ENCODE data around the gene FBXW8.
A peak's percentile ranks its signal among the peaks of the same experiment; 100 is the strongest.

FBXW8 gene

GRCh38 chr12:117025481-117026151 lies 114.9 kb downstream of the FBXW8 start:
- DNase-seq: peak; percentile 82

- no peak for DNase-seq
Measured at GRCh38 chr12:117026343-117026742, 115.6 kb downstream of the FBXW8 start.

- DNase-seq: no peak
Measured at GRCh38 chr12:117026921-117027250, 116.1 kb downstream of the FBXW8 start.

GRCh38 chr12:117027251-117028086 lies 116.7 kb downstream of the FBXW8 start:
- DNase-seq: no peak

- peak; percentile 80 for DNase-seq
Measured at GRCh38 chr12:117028254-117028653, 117.5 kb downstream of the FBXW8 start.

GRCh38 chr12:117030187-117030900 lies 119.6 kb downstream of the FBXW8 start:
- DNase-seq: no peak

GRCh38 chr12:117031843-117032592 lies 121.3 kb downstream of the FBXW8 start:
- no peak for DNase-seq

GRCh38 chr12:117032593-117033381 lies 122.0 kb downstream of the FBXW8 start:
- DNase-seq: peak; percentile 86

GRCh38 chr12:117033382-117034221 lies 122.9 kb downstream of the FBXW8 start:
- peak; percentile 71 for DNase-seq

- DNase-seq: peak; percentile 57
Measured at GRCh38 chr12:117034249-117034648, 123.5 kb downstream of the FBXW8 start.

GRCh38 chr12:117034701-117035151 lies 124.0 kb downstream of the FBXW8 start:
- DNase-seq: peak; percentile 91

GRCh38 chr12:117035287-117035686 lies 124.5 kb downstream of the FBXW8 start:
- DNase-seq: peak; percentile 51

GRCh38 chr12:117036046-117036445 lies 125.3 kb downstream of the FBXW8 start:
- DNase-seq: peak; percentile 82

GRCh38 chr12:117036547-117036946 lies 125.8 kb downstream of the FBXW8 start:
- DNase-seq: no peak

GRCh38 chr12:117037289-117038022 lies 126.7 kb downstream of the FBXW8 start:
- DNase-seq: no peak

- no peak for DNase-seq
Measured at GRCh38 chr12:117038023-117038680, 127.4 kb downstream of the FBXW8 start.

- no peak for DNase-seq
Measured at GRCh38 chr12:117038919-117039318, 128.2 kb downstream of the FBXW8 start.

GRCh38 chr12:117039891-117040309 lies 129.2 kb downstream of the FBXW8 start:
- DNase-seq: no peak

GRCh38 chr12:117040496-117040895 lies 129.7 kb downstream of the FBXW8 start:
- no peak for DNase-seq

- no peak for DNase-seq
Measured at GRCh38 chr12:117041798-117042170, 131.0 kb downstream of the FBXW8 start.

Data from NCI-H69 (cell line).